ENCODE data around the gene CTNND2.

The CTNND2 gene

DNA sequence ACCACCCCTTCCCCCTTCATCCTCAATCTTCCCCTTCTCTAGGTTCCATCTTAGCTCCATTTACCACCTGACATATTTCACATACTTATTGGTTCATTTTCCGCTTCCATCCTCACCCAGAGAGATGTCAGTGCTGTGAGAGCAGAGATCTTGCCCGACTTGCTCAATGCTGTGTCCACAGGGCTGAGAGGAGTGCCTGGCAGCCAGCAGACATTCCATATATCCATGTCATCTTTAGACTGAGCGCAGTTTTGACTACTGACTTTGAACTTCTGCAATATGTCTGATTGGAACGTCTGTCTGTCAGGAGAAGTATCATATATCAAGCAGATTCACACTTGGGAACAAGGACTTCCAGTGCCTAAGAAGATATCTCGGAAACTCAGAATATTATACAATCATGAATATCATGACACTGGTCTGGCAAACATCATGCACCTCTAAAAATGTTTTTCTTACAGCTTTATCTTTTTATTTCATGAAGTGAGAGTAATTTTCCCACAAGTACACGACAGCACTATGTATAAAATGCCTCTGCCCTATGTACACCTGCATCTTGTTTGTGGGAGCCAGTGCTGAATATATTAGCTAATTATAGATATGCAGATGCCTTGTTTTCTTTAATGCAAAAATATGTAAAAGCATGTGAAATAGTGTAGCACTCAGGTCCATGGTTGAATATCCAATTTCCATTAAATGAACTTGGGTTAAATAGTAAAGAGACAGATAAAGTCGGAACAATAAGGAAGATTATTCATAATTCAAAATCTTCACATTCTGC, 689.2 kb downstream of the CTNND2 start:
- TF ChIP-seq, protein P1, sequence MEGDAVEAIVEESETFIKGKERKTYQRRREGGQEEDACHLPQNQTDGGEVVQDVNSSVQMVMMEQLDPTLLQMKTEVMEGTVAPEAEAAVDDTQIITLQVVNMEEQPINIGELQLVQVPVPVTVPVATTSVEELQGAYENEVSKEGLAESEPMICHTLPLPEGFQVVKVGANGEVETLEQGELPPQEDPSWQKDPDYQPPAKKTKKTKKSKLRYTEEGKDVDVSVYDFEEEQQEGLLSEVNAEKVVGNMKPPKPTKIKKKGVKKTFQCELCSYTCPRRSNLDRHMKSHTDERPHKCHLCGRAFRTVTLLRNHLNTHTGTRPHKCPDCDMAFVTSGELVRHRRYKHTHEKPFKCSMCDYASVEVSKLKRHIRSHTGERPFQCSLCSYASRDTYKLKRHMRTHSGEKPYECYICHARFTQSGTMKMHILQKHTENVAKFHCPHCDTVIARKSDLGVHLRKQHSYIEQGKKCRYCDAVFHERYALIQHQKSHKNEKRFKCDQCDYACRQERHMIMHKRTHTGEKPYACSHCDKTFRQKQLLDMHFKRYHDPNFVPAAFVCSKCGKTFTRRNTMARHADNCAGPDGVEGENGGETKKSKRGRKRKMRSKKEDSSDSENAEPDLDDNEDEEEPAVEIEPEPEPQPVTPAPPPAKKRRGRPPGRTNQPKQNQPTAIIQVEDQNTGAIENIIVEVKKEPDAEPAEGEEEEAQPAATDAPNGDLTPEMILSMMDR (conservative IDR thresholded peaks at IDR 0.05) = no peak
- no peak for TF ChIP-seq ZFX (IDR thresholded peaks at IDR 0.05)
- no peak overlapping the region for H3K27ac ChIP-seq

DNA sequence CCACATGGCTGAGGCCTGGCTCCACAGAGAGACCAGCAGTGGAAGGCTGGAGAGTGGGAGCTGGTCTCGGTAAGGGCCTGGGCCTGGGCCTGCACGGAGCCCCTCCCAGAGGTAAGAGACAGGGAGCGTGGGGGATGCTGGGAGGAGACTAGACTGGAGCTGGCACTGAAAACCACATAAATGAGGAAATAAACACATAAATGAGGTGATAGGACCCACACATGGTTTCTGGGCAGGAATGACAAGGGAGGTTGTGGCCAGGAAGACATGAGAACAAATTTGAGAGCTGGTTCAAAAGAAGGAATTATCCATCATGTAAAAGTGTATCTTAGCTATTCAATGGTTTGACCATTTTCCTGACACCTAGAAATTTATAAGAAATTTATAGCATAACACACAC, 691.5 kb downstream of the CTNND2 start:
- no peak for TF ChIP-seq ZFX (IDR thresholded peaks at IDR 0.05)
- TF ChIP-seq, protein P1 (conservative IDR thresholded peaks at IDR 0.05) = no peak
- H3K27ac ChIP-seq = no peak overlapping the region

DNA sequence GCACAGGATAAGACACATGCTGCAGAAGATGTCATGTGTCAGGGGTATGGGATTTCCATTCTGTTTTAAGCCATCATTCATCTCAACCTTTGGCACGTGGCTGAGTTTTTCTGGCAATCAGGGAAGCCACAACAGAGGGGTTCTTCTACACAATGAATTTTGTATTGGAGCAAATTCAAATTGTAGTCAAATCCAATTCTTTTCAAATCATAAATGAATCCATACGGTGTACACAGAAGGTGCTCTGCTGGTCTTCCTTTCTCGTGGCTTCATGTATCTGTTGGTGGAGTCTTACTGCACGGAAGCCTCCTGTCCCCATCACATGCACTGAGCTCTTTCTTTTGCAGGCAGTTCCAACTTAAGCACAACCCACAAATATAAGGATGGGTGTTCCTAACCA, 706.5 kb downstream of the CTNND2 start:
- no peak overlapping the region for H3K27ac ChIP-seq
- TF ChIP-seq ZFX (IDR thresholded peaks at IDR 0.05) = no peak
- TF ChIP-seq, protein P1 (conservative IDR thresholded peaks at IDR 0.05) = no peak

DNA sequence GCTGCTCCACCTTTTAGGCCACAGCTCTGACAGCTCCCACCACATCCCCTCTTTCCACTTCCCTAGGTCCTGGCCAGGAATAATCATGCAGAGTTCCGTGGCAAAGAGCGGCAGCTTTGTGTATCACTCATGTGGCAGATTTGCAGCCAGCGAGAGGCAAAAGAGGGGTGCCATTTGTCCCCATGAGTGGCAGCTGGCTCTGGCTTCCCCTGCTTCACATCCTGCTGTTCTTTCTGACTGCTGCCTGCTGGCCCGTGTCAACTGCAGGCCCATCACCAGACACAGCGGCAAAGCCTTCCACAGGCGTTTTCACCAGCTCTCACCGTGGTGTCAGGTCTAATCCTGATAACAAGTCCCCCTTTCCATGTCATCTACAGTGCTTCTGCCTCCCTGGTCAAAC, 712.6 kb downstream of the CTNND2 start:
- TF ChIP-seq, protein P1 (conservative IDR thresholded peaks at IDR 0.05) = no peak
- TF ChIP-seq ZFX (IDR thresholded peaks at IDR 0.05) = no peak
- no peak overlapping the region for H3K27ac ChIP-seq

DNA sequence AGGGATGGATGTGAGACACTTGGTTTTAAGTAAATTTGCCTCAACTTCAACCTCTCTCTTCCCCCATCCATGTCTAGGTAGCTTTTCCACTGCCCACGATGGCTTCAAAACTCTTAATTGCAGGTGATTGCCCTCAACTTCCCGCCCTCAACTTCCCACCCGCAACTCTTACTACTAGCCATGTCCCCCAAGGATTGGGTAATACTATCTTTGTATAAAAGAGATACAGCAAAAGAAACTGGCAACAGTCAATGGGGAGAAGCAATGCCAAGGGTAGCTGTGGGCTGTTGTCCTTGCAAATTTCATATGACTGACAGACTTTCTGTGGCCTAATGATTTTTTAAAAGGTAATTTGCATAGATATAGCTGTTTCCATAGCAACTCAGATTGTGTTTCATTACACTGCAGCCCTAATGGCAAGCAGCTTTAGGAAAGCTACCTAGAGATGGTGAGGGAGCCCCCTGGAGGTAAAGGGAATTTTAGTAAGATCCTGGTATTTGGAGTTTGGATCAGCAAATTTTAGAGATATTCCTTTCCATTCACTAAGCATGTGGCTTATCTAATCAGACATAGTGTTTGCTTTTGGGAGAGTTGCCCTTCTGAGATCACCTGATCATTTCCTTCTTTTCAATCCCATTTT, 721.7 kb downstream of the CTNND2 start:
- TF ChIP-seq, protein P1 (conservative IDR thresholded peaks at IDR 0.05) = peak; percentile 79
- no peak for TF ChIP-seq ZFX (IDR thresholded peaks at IDR 0.05)
- no peak overlapping the region for H3K27ac ChIP-seq

DNA sequence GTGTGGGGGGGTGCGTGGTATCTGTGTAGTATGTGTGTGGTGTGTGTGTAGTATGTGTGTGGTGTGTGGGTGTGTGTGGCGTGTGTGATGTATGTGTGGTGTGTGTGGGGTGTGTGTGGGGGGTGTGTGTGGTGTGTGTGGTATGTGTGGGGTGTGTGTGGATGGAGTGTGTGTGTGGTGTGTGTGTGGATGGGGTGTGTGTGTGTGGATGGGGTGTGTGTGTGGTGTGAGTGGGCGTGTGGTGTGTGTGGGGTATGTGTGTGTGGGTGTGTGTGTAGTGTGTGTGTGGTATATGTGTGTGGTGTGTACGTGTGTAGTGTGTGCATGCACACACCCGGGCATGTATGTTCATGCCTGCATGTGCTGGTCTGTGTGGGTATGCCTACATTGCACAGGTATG, 722.3 kb downstream of the CTNND2 start:
- no peak for TF ChIP-seq ZFX (IDR thresholded peaks at IDR 0.05)
- TF ChIP-seq, protein P1 (conservative IDR thresholded peaks at IDR 0.05) = no peak
- H3K27ac ChIP-seq = no peak overlapping the region

DNA sequence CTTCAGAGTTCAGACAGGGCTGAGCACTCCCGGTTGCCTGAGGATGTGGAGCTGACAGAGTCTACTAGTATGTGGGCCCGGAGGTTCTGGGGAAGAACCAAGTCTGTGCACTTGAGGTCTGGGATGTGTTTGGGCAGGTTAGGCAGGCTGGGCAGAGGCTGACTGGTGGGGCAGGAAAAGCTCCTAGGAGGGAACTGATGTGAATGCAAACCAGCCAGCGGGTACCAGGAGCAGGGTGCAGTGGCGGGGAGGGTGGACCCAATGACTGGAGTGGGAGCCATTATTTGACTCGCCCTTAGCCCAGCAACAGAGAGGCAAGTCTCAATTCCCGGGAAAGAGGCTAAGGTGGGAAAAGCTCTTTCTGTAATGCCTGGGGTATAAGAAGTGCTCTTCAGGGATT, 723.4 kb downstream of the CTNND2 start:
- TF ChIP-seq ZFX (IDR thresholded peaks at IDR 0.05) = no peak
- TF ChIP-seq, protein P1 (conservative IDR thresholded peaks at IDR 0.05) = no peak
- no peak overlapping the region for H3K27ac ChIP-seq

Measured in C4-2B (cell line).